Measurements from ENCODE around the gene RAB40C. TPM values are rescaled to one million over a fixed set of nuclear protein-coding genes. Genes with fewer than 3 reads are reported as not detected.

Gene RAB40C
- total RNA-seq, 5 donors from 2014 or later (not counting 1 experiment from before 2014, with no cell fraction given): 14.1 to 28.0 (median 24.4) TPM

DNA sequence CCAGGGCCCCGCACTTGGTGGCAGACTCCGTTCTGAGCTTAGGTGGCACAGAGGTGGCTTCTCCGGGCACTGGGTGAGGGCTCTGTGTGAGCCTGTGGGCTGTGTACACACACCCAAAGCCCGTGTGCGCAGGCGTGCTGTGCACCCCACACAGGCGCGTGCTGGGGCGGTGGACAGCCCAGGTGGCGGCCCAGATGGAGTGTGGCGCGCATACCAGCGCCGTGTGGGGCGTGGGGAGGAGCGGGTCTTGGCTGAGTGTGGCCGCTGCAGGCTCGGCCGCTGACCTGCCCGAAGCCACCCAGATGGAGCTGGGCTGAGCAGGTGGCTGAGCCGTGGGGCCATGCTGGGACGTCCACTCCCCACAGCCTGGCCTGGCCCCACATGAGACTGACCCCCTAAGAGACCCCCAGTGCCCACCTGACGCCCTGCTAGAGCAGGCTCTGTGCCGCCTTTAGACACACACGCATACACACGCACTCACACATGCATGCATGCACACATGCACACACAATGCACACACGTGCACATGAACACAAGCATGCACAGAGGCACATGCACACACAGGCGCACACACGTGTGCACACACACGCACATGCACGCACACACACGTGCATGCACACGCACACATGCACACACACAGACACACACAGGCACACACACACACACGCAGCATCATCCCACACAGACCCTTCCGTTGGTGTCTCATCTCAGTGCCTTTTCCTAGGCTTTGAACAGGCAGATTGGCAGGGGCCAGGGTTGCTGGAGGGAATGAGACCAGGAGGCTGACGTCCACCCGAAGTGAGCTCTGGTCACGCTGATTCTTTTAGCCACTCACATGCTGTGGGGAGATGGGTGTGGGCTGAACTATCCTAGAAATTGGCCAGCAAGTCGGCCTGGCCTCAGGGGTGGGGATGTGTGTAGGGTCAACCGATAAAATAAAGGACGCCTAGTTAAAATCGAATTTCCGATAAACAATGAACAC, 27.6 kb upstream of the RAB40C start:
- H3K27ac ChIP-seq (ENCODE audit: low read length): no peak overlapping the region
- ChIA-PET CTCF (no interaction called here), POLR2A (no interaction called here)
- peaks cover 4 to 19% of the 10 kb centered on the region in 2 experiments for H3K4me1 ChIP-seq (ENCODE audit: control insufficient read depth in 1 of 2, extremely low read depth in 1 of 2, insufficient read depth in 2 of 2, low read length in 2 of 2)
- Mint-ChIP-seq H3K27me3 (peaks cover 0 to 16% of the 10 kb centered on the region in 2 donors), H3K36me3 (no peaks in the 10 kb centered on the region), H3K4me3 (no peak overlapping the region), H3K4me1 (peaks cover 9 to 12% (median 9%) of the 10 kb centered on the region in 3 donors), H3K27ac (peak overlapping the region in 1 of 2 donors; percentile 11), H3K9me3 (no peaks in the 10 kb centered on the region)
- no peaks in the 10 kb centered on the region for H3K9me3 ChIP-seq
- ATAC-seq (replicated peaks in 1 of 4) (no peak), DNase-seq (no peak)
- no peaks in the 10 kb centered on the region for H3K36me3 ChIP-seq (ENCODE audit: control insufficient read depth in 2 of 2, extremely low read depth in 1 of 2, insufficient read depth in 1 of 2, low read length in 1 of 2)
- H3K27me3 ChIP-seq (replicated peaks in 1 of 2; ENCODE audit: control insufficient read depth in 2 of 2, extremely low read depth in 1 of 2, insufficient read depth in 2 of 2, low read length in 1 of 2): peaks cover 0 to 38% of the 10 kb centered on the region in 2 experiments
- H3K4me3 ChIP-seq (ENCODE audit: control insufficient read depth in 1 of 2, extremely low read depth in 1 of 2, low read length in 1 of 2): no peak overlapping the region
- 91% methylated on average over 37 of the region's 43 CpGs for WGBS (ENCODE audit: insufficient coverage)

GRCh38 chr16:563072-563644, 26.7 kb upstream of the RAB40C start:
- Mint-ChIP-seq H3K4me1 (peaks cover 9 to 12% (median 10%) of the 10 kb centered on the region in 3 donors), H3K36me3 (no peaks in the 10 kb centered on the region), H3K27me3 (peaks cover 0 to 15% of the 10 kb centered on the region in 2 donors), H3K27ac (no peak overlapping the region), H3K4me3 (no peak overlapping the region), H3K9me3 (no peaks in the 10 kb centered on the region)
- H3K27ac ChIP-seq (ENCODE audit: low read length): no peak overlapping the region
- DNase-seq (no peak), ATAC-seq (replicated peaks in 1 of 4) (no peak)
- peaks cover 0 to 29% of the 10 kb centered on the region in 2 experiments for H3K27me3 ChIP-seq (replicated peaks in 1 of 2; ENCODE audit: control insufficient read depth in 2 of 2, extremely low read depth in 1 of 2, insufficient read depth in 2 of 2, low read length in 1 of 2)
- no peak overlapping the region for H3K4me3 ChIP-seq (ENCODE audit: control insufficient read depth in 1 of 2, extremely low read depth in 1 of 2, low read length in 1 of 2)
- peaks cover 4 to 28% of the 10 kb centered on the region in 2 experiments for H3K4me1 ChIP-seq (ENCODE audit: control insufficient read depth in 1 of 2, extremely low read depth in 1 of 2, insufficient read depth in 2 of 2, low read length in 2 of 2)
- no peaks in the 10 kb centered on the region for H3K9me3 ChIP-seq
- ChIA-PET POLR2A (no interaction called here), CTCF (no interaction called here)
- H3K36me3 ChIP-seq (ENCODE audit: control insufficient read depth in 2 of 2, extremely low read depth in 1 of 2, insufficient read depth in 1 of 2, low read length in 1 of 2): no peaks in the 10 kb centered on the region
- WGBS (ENCODE audit: insufficient coverage): 82% methylated on average over 27 of the region's 30 CpGs

DNA sequence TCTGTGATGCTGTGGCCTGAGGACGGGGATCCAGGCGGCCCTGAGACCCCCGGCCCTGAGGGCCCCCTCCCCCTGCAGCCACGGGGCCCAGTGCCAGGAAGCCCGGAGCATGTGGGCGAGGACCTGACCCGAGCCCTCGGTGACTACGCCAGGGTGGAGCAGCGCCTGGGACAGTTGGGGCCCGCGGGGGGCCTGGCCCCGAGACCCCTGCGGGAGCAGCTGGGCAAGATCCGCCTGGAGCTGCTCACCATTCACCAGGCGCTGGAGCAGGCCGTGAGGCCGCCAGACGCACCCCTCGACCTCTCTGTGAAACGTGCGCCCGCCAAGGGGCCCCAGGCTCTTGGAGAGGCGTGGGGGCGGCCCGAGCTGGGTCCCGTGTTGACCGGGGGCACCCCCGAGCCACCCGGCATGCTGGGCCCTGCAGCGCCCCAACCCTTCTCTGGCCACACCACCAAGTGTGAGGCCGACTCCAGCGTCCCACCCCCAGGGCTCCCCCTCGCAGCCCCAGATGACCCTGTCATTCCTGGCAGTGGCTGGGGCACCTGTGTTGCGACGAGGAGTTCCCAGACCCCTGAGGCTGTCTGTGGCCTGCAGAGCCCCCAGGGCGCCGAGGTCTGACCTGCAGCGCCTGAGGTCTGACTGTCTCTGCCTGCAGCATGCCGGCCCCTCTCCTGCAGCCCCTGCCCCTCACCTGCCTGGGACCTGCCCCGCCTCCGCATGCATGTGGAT, 25.0 kb upstream of the RAB40C start:
- WGBS (ENCODE audit: insufficient coverage): 92% methylated on average over 36 of the region's 42 CpGs
- no peaks in the 10 kb centered on the region for H3K9me3 Mint-ChIP-seq
- H3K27ac Mint-ChIP-seq: no peak overlapping the region
- H3K4me1 Mint-ChIP-seq: peaks cover 17 to 19% (median 17%) of the 10 kb centered on the region in 3 donors
- POLR2A ChIA-PET: no interaction called here
- no peak for DNase-seq
- CTCF ChIA-PET: no interaction called here
- Histone ChIP-seq H3K27me3 (replicated peaks in 1 of 2; ENCODE audit: control insufficient read depth in 2 of 2, extremely low read depth in 1 of 2, insufficient read depth in 2 of 2, low read length in 1 of 2) (peaks cover 0 to 12% of the 10 kb centered on the region in 2 experiments), H3K27ac (ENCODE audit: low read length) (no peak overlapping the region), H3K9me3 (no peaks in the 10 kb centered on the region), H3K4me3 (ENCODE audit: control insufficient read depth in 1 of 2, extremely low read depth in 1 of 2, low read length in 1 of 2) (no peak overlapping the region), H3K4me1 (ENCODE audit: control insufficient read depth in 1 of 2, extremely low read depth in 1 of 2, insufficient read depth in 2 of 2, low read length in 2 of 2) (peaks cover 10 to 38% of the 10 kb centered on the region in 2 experiments), H3K36me3 (ENCODE audit: control insufficient read depth in 2 of 2, extremely low read depth in 1 of 2, insufficient read depth in 1 of 2, low read length in 1 of 2) (no peaks in the 10 kb centered on the region)
- no peak for ATAC-seq (replicated peaks in 1 of 4)
- no peak overlapping the region for H3K4me3 Mint-ChIP-seq
- no peaks in the 10 kb centered on the region for H3K36me3 Mint-ChIP-seq
- H3K27me3 Mint-ChIP-seq: peaks cover 0 to 6% of the 10 kb centered on the region in 2 donors

GRCh38 chr16:565419-566330, 24.2 kb upstream of the RAB40C start:
- no peak overlapping the region for H3K4me3 ChIP-seq (ENCODE audit: control insufficient read depth in 1 of 2, extremely low read depth in 1 of 2, low read length in 1 of 2)
- no peak for DNase-seq
- ChIA-PET POLR2A (no interaction called here), CTCF (no interaction called here)
- Mint-ChIP-seq H3K9me3 (no peaks in the 10 kb centered on the region), H3K4me3 (peak overlapping the region in 1 of 3 donors; percentile 78), H3K4me1 (peaks cover 19 to 21% (median 20%) of the 10 kb centered on the region in 3 donors), H3K27me3 (peaks cover 0 to 6% of the 10 kb centered on the region in 2 donors), H3K36me3 (no peaks in the 10 kb centered on the region), H3K27ac (no peak overlapping the region)
- no peak for ATAC-seq (replicated peaks in 1 of 4)
- H3K36me3 ChIP-seq (ENCODE audit: control insufficient read depth in 2 of 2, extremely low read depth in 1 of 2, insufficient read depth in 1 of 2, low read length in 1 of 2): no peaks in the 10 kb centered on the region
- no peak overlapping the region for H3K27ac ChIP-seq (ENCODE audit: low read length)
- no peaks in the 10 kb centered on the region for H3K9me3 ChIP-seq
- peaks cover 0 to 12% of the 10 kb centered on the region in 2 experiments for H3K27me3 ChIP-seq (replicated peaks in 1 of 2; ENCODE audit: control insufficient read depth in 2 of 2, extremely low read depth in 1 of 2, insufficient read depth in 2 of 2, low read length in 1 of 2)
- 92% methylated on average over 24 of the region's 35 CpGs for WGBS (ENCODE audit: insufficient coverage)
- peaks cover 11 to 43% of the 10 kb centered on the region in 2 experiments for H3K4me1 ChIP-seq (ENCODE audit: control insufficient read depth in 1 of 2, extremely low read depth in 1 of 2, insufficient read depth in 2 of 2, low read length in 2 of 2)

DNA sequence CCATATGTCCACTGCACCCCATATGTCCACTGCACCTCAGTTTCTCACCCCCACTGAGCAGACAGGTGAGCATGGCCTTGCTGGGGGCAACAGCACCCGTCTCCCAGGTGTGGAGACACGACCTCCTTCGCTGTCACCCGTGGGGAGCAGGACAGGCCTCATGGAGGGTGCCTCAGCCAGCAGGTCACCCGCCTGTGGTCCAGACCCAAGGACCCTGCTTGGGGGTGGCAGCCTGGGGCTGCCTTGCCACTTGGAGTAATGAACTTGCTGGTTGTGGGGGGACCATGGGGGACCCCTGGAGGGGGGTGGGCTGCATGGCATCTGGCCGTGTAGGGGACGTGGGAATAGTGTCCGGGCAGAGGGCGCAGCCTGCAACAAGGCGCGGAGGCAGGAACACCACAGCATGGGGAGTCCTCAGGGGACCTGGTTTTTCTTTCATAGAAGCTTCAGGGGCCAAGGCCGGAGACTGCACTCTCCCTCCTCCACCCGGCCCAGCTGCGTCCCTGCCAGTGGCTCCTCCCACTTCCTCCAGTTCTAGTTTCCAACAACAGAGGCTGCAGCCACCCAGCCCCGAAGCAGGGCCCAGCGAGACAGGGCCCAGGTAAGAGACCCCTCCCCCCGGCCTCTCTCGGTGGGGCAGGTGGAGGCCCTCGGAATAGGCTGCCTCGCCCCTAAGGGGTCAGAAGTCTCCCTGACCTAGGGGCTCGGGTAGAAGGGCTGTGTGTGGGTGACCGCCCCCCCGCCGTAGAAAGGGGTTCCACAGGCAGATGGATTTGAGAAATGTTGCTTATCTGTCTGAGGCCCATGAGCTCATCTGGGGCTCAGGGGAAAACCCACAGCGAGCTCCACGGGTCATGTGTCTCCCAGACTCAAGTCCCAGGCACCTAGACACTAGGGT, 23.1 kb upstream of the RAB40C start, which contains the start of gene NHLRC4:
Gene NHLRC4, plus strand, starts transcription at position 531 of the 898 bp plus-strand sequence. CDS start 1,043 bp downstream, outside the sequence.
- Histone ChIP-seq H3K4me3 (ENCODE audit: control insufficient read depth in 1 of 2, extremely low read depth in 1 of 2, low read length in 1 of 2) (peak within 1 kb of the TSS; percentile 35 to 46), H3K9me3 (no peaks in the 10 kb centered on the region), H3K4me1 (ENCODE audit: control insufficient read depth in 1 of 2, extremely low read depth in 1 of 2, insufficient read depth in 2 of 2, low read length in 2 of 2) (peaks cover 11 to 50% of the 10 kb centered on the region in 2 experiments), H3K36me3 (ENCODE audit: control insufficient read depth in 2 of 2, extremely low read depth in 1 of 2, insufficient read depth in 1 of 2, low read length in 1 of 2) (no peaks in the 10 kb centered on the region), H3K27me3 (replicated peaks in 1 of 2; ENCODE audit: control insufficient read depth in 2 of 2, extremely low read depth in 1 of 2, insufficient read depth in 2 of 2, low read length in 1 of 2) (peaks cover 0 to 2% of the 10 kb centered on the region in 2 experiments), H3K27ac (ENCODE audit: low read length) (peak within 1 kb of the TSS; percentile 31)
- Mint-ChIP-seq H3K27me3 (peaks cover 0 to 6% of the 10 kb centered on the region in 2 donors), H3K36me3 (no peaks in the 10 kb centered on the region), H3K4me1 (peaks cover 29 to 31% (median 30%) of the 10 kb centered on the region in 3 donors), H3K27ac (peak within 1 kb of the TSS; percentile 79 to 89), H3K9me3 (no peaks in the 10 kb centered on the region), H3K4me3 (peak within 1 kb of the TSS; percentile 64 to 78 (median 65))
- POLR2A ChIA-PET: no interaction called here
- DNase-seq: peak in 29 of 35 experiments; percentile 15 to 68 (median 38)
- 32% methylated on average over 22 of the region's 26 CpGs for WGBS (ENCODE audit: insufficient coverage)
- CTCF ChIA-PET: interaction anchor here in 1 of 2 donors (0.6 kb wide), 2 partner anchors 10 to 503 kb away, joined by 4 read pairs; no protein-coding TSS in a partner anchor
- ATAC-seq (replicated peaks in 1 of 4): peak; percentile 43 to 61 (median 50)
